ENCODE results near the gene PRKCH.
A peak's percentile ranks its signal among the peaks of the same experiment; 100 is the strongest.
"Not testable (repeated sequence)": the region's sequence is repeated elsewhere in the genome, so short reads cannot be mapped to it uniquely, and the experiment has no call there.

The PRKCH gene

GRCh38 chr14:61456720-61457119 lies 135.3 kb downstream of the PRKCH start:
- peak; percentile 56 for DNase-seq (ENCODE audit: low read depth, low spot score)

DNA sequence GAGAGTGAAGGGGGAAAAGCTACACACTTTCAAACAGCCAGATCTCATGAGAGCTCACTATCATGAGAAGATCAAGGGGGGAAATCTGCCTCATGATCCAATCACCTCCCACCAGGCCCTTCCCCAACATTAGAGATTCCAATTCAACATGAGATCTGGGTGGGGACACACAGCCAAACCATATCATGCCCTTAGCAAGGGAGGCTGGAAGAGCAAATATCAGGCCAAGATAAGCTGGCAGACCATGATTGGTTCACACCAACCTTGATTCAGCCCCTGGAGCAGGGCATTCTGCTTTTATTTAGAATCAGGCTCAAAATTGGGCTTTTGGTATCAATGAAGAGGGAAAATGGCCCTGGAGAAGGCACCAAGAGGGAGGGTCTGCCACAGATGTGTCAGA lies 137.4 kb downstream of the PRKCH start:
- no peak for DNase-seq (ENCODE audit: low read depth, low spot score)

GRCh38 chr14:61459229-61459628 lies 137.8 kb downstream of the PRKCH start:
- no peak for DNase-seq (ENCODE audit: low read depth, low spot score)

DNA sequence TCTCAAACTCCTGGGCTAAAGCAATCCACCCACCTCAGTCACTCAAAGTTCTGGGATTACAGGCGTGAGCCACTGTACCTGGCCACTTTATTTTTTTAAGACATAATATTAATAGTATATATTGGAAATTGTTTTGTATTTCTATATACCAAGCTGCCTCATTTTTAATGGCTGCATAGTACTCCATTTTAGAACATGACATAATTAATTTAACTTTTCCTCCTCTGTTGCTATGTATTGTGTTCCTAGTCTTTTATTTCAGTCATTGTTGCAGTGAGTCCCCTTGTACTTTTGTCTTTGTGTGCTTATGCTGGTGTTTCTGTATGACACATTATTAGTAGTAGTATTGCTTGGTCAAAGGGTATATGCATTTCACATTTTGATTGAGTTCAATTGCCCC lies 138.7 kb downstream of the PRKCH start:
- no peak for DNase-seq (ENCODE audit: low read depth, low spot score)

DNA sequence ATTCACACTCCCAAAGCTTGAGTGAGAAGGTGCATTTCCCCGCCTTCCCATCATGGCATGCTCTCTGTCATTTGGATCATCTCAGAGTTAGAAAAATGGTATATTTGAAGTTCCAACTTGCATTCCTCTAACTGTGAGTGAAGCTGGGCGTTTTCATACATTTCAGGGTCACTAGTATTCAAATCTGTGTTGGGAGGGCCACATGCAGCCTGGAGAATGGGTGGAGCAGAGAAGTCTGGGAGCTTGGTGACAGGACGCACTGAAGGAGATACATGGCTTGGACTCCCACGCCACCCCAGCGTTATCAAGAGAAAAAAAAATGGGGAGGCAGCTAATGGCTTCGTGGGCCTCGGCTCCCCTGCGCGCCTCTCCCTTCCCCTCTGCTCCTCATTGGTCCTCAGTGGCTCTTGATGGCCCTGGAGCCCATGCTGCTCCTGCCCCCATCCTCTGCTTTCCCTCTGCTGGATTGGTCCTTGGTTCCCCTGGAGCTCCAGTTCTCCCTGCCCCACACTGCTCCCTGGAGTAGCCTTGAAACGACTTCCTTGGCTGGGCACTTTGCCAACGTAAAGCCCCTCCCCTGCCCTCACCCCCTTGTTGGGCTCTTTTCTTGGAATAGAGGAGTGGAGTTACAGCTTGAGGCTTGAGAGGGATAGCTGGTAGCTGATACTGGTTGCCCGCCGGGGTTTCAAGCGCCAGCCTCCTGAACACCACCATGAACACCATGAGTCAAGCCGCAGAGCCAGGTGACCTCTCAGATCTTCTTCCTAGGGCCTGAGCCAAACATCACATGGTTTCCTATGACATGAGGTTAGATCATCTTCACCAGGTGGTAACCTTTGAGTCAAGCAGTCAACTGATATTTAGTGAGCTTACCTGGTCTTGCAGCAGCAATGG lies 139.6 kb downstream of the PRKCH start:
- DNase-seq (ENCODE audit: low read depth, low spot score): no peak

- DNase-seq (ENCODE audit: low read depth, low spot score): peak; percentile 66
Observed at GRCh38 chr14:61461808-61462275, 140.5 kb downstream of the PRKCH start.

GRCh38 chr14:61462566-61463193 lies 141.3 kb downstream of the PRKCH start:
- no peak for DNase-seq (ENCODE audit: low read depth, low spot score)

DNA sequence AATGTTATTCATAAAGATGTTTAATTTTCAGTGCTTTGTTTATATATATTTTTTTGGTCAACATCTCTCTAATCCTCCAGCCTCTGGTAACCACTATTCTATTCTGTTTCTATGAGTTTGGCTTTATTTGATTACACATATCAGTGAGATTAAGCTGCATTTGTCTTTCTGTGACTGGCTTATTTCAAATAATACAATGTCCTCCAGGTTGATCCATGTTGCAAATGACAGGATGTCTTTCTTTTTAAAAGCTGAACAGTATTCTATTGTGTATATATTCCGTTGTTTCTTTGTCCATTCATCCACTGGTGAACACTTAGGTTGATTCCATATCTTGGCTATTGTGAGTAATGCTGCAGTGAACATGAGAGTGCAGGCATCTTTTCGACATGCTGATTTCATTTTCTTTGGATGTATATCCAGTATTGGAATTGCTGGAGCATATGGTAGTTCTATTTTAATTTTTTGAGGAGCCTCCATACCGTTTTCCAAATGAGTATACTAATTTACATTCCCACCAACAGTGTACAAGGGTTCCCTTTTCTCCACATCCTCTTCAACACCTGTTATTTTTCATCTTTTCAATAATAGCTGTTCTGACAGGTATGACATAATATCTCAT lies 142.4 kb downstream of the PRKCH start:
- DNase-seq (ENCODE audit: low read depth, low spot score): no peak

GRCh38 chr14:61464539-61465320 lies 143.4 kb downstream of the PRKCH start:
- not testable (repeated sequence) for DNase-seq (ENCODE audit: low read depth, low spot score)

- peak; percentile 55 for DNase-seq (ENCODE audit: low read depth, low spot score)
Observed at GRCh38 chr14:61466249-61466904, 145.0 kb downstream of the PRKCH start.

GRCh38 chr14:61466905-61467280 lies 145.5 kb downstream of the PRKCH start:
- DNase-seq (ENCODE audit: low read depth, low spot score): no peak

DNA sequence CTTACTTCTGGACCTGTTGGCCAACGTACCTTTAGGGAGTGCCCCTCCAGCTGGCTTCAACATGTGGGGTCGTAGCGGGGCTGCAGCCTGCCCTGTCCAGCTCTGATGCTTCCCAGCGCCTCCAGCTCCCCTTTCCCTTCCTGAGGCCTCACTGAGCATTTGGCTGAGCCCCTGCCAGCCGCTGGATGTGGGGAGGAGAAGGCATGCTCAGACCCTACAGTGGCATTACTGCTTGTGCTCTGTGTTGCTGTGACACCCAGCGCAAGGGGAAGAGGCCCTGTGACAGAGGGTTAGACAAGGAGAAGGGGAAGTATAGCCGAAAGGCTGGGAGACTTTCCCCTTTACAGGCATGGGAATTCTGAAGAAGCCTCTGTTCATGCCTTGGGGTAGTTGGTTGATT lies 145.9 kb downstream of the PRKCH start:
- no peak for DNase-seq (ENCODE audit: low read depth, low spot score)

GRCh38 chr14:61468063-61468825 lies 146.9 kb downstream of the PRKCH start:
- no peak for DNase-seq (ENCODE audit: low read depth, low spot score)

DNA sequence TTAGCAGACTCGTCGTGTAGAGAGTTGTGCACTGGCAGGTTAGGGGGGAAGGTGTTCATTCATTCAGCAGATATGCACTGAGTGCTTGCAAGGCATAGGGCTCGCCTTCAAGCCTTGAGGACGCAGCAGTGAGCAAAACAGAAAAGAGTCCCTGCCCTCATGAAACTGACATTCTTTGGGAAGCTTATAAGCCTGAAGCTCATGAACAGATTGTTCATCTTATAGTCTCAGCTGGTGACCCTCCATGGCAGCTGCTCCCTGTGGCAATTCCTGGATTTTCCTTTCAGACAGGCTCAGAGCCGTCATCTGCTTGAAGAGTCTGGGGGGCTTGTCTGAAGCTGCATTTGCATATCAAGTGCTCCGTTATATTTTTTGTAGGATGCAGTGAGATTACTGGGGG lies 148.4 kb downstream of the PRKCH start:
- DNase-seq (ENCODE audit: low read depth, low spot score): no peak

DNA sequence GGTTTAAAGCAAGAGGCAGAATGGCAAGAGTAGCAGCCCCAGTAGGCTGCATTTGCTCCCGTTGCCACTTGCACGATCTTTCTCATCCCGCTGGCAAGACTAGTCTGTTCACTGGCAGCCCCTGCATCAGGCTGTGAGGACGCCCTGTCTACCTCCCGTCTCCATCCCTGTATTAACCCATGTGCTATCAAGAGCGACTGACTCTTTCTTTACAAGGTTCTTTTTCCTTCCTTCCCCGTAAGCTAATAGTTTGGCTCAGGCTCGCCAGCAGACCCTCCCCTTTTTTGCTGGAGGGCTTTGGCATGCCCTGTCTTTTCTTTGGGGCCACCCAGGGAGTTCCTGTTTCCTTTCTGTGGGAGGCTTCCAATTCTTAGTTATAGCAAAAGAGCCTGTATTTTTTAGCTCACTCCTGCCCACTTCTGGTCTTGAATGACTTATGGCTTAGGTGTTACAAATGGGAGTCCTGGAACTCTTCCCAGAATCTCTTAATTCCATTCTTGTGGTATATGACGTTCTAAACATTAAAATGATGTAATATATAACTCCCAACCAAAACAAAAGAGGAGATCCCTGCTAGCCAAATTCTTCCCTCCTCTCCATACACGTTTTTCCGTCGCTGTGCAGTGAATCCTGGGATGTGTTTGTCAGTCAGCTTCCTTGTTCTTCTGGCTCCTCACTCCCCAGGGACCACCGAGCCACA lies 149.0 kb downstream of the PRKCH start:
- peak; percentile 82 for DNase-seq (ENCODE audit: low read depth, low spot score)

- no peak for DNase-seq (ENCODE audit: low read depth, low spot score)
Observed at GRCh38 chr14:61470961-61471293, 149.5 kb downstream of the PRKCH start.

GRCh38 chr14:61471297-61472005 lies 150.1 kb downstream of the PRKCH start:
- DNase-seq (ENCODE audit: low read depth, low spot score): no peak

- DNase-seq (ENCODE audit: low read depth, low spot score): no peak
Observed at GRCh38 chr14:61472011-61472672, 150.8 kb downstream of the PRKCH start.
